Activated CD4-positive, alpha-beta T cell treated with anti-CD3 and anti-CD28 coated beads for 1 hour (primary cell): ENCODE data around the gene CCDC116.
A peak's percentile ranks its signal among the peaks of the same experiment; 100 is the strongest.
"Not testable (repeated sequence)": the region's sequence is repeated elsewhere in the genome, so short reads cannot be mapped to it uniquely, and the experiment has no call there.

Experiments
- DNase-seq: peaks from one replicate; pipeline ENCODE4 v3.0.0-alpha.2; 2020

CCDC116 gene

DNA sequence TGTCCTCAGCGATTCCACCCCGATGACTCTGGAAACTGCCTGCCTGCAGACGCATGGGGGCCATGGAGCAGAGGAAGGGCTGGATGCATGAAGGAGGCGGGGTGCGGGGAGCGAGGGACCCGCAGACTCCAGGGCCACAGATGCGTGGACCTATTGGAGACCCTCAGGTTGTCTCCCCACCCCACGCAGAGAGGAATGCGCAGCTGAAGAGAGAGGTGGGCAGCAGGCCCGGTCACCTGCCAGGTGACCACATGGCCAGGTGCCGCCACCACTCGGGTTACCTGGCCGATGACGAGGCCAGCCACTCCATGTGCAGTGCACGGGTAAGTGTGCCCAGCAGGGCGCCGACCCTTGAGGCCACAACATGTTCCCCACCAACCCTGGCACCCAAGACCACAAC is 371 bp downstream of the CCDC116 start:
- DNase-seq, result no peak

DNA sequence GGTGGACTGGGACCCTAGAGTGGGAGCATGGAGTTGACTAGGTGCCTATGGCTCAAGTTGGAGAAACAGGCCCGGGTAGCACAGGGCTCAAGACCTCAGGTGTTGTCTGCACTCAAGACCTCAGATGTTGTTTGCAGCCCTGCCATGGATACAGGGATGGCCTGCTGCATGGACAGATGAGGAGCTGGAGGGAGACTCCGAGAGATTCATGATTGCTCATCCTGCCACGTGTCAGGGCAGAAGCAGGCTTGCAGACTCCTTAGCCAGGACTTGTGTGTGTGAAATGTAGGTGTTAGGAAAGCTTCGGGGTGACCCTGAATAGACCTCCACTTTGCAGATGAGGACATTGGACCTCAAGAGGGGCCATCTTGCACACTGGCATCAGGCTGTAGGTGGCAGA is 921 bp downstream of the CCDC116 start:
- no peak for DNase-seq

DNA sequence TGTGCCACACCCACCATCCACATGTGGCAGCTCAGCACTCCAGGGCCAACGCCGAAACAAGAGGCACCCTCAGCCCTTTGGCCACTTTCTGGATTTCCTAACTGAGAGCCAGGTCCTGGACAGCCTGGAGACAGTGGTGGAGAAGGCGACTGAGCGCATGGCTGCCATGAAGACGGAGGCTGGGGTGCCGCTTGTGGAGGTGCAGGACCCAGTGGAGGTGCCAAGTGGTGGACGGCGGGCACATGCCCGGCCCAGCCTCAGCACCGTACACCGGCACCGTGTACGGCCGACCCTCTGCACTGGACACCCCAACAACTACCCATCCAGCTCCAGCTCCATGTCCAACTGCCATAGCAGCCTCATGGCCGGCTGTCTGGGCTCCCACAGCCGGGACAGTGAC is 1.5 kb downstream of the CCDC116 start:
- DNase-seq, result no peak

DNA sequence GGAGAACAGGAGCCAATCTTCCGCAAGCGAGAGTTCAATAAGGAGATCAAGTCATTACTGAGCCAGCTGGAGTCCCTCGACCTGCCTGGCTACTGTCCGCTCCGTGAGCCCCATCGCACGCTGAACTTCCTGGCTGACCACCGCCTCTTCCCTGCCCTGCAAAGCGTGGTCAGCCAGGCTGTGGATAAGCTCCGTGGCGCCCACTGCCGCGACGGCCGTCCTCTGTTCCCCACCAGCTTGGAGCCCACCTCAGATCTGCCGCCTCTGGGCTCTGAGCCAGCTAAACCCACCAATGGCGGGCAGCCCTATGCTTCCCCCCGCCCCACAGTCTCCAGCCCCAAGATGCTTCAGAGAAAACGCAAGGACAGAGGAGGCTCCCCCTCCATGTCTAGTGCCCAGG is 2.3 kb downstream of the CCDC116 start:
- DNase-seq, result no peak

DNA sequence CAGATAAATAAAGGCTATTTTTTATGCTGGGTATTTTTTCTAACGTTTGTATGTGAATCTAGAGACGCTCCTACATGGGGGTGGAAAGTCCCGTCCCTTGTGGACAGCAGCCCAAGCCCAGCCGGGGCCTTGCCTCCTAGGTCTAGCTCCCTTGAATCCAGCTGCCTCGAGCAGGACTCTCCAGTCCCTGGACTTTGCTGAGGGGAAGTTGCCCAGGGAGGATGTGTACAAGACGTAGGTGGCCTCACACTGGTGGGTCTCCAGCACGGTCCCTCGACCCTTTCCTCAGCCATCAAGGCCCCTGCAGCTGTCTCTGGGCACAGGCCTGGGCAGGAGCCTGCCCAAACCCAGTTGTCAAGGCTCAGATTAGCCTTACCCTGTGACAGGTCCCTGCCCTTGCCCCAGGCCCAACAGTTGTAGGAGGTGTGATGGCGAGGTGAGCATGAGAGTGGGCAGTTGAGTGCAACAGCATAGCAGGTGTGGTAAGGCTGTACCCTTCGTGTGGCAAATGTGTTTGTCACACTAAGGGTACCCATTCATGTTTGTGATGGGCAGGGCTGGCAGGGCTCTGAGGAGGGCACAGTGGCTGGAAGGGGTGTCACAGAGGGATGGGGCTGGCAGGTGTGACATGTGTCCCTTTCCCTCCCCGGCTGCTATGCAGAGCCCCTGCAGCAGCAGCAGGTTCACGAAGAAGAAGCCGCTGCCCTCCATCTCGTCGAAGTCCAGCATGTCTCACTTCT is 3.4 kb downstream of the CCDC116 start:
- no peak for DNase-seq

DNA sequence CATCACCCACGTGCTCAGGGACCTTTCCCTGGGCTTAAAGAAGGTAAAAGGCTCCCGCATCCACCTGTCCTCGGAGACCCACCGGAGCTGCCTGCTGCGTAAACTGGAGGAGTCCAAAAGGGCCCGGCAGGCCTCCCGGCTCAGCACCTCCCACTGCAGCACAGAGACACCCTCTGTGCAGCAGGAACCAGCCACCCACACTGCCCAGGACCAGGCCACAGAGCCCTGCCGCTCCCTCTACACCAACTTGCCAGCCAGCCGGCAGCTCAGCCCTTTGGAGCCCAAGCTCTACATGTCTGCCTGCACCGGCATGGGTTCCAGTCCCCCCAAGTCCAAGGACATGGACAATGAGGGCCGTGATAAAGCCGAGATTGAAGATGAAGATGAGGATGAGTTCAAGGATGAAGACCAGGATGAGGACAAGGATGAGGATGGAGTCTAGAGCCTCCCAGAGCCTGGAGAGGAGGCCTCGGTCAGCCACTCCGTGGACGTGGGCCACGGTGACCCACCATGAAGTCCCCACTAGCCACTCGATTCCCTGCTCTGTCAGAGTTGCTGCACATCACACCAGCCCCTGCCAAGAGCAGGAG is 4.2 kb downstream of the CCDC116 start:
- no peak for DNase-seq

DNA sequence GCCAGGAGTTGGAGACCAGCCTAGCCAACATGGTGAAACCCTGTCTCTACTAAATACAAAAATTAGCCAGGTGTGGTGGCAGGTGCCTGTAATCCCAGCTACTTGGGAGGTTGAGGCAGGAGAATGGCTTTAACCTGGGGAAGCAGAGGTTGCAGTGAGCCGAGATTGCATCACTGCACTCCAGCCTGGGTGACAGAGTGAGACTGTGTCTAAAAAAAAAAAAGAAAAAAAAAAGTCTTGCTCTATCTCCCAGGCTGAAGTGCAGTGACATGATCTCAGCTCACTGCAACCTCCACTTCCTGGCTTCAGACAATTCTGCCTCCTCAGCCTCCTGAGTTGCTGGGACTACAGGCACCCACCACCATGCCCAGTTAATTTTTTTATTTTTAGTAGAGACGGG is 4.9 kb downstream of the CCDC116 start:
- not testable (repeated sequence) for DNase-seq

DNA sequence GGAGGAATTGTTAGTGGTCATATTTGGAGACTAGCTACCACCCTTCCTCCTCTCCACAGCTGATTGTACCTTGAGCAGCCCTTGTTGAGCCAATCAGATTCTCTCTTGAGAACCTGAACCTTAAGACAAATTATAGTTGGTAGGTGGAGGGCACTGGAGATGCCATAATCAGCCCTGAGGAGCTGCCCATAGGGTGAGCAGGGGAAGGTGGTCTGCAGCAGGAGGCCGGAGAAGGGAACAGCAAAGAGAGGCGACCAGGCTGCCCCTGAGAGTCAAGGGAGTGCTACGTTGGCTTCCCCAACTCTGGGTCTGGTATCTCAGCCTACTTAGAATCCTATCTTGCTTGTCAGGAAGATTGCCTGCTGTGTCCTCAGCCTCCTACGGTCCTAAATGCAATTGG is 6.8 kb downstream of the CCDC116 start:
- no peak for DNase-seq

DNA sequence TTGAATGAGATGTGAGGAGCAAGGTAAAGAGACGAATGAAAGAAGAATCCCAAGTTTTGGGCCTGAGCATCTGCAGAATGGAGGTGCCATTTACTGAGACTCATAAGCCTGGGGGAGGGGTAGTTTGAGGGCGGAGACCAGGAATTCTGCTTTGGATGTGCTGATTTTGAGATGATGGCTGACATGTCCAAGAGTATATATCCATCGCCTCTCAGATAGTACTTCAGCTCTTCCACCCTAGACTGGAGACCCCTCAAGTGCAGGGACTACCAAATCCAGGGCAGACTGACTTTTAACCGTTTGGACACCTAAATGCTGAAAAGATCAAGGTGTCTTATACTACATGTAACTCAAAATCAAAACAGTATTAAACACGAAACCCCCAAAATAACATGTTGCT is 8.2 kb downstream of the CCDC116 start:
- no peak for DNase-seq

DNA sequence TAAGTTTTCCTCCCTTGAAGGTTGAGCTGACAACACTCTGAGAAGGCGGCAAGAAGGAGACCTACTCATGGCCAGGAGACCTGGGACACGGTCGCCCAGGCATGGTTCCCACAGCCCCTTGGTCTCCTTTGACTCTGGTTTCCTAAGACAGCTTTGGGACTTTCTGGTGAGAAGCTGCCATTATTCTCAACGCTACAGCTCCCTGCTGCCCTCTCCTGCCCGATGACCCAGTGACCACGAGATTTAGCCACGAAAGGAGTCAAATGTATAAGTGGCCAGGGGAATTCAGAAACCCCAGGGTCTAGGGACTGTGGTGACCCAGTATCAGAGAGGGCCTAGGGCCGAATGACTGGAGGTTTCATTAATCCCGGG is 8.8 kb downstream of the CCDC116 start:
- no peak for DNase-seq

DNA sequence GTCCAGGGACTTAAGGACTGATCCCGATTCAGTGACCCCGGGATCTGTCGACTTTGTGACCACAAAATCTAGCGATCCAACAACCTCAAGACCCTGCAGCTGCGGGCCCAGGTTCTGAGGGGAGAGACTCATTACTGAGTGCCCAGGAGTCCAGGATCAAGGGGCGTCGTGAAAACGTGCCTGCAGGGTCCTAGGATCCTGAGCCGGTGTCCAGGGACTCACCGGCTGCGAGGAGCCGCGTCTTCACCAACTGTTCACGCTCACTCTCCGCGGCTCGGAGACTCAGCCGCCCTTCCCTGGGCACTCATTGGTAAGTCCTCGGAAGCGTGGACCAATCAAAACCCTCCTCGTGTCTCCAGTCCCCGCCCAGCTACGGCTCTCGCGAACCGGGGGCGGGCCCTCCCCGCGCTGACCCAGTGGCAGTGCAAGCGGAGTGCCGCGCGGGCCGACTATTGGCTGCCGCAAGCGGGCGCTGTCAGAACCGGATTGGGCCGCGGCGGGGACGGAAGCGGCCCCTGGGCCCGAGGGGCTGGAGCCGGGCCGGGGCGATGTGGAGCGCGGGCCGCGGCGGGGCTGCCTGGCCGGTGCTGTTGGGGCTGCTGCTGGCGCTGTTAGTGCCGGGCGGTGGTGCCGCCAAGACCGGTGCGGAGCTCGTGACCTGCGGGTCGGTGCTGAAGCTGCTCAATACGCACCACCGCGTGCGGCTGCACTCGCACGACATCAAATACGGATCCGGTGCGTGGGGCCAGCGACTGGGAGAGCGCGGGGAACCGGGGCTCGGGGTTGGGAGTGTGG is 9.4 kb downstream of the CCDC116 start, which contains the start of gene SDF2L1:
SDF2L1 (plus strand) TSS at position 514 of the 795 bp plus-strand sequence; CDS start at position 549, 35 bp downstream.
- DNase-seq, result peak; percentile 96

DNA sequence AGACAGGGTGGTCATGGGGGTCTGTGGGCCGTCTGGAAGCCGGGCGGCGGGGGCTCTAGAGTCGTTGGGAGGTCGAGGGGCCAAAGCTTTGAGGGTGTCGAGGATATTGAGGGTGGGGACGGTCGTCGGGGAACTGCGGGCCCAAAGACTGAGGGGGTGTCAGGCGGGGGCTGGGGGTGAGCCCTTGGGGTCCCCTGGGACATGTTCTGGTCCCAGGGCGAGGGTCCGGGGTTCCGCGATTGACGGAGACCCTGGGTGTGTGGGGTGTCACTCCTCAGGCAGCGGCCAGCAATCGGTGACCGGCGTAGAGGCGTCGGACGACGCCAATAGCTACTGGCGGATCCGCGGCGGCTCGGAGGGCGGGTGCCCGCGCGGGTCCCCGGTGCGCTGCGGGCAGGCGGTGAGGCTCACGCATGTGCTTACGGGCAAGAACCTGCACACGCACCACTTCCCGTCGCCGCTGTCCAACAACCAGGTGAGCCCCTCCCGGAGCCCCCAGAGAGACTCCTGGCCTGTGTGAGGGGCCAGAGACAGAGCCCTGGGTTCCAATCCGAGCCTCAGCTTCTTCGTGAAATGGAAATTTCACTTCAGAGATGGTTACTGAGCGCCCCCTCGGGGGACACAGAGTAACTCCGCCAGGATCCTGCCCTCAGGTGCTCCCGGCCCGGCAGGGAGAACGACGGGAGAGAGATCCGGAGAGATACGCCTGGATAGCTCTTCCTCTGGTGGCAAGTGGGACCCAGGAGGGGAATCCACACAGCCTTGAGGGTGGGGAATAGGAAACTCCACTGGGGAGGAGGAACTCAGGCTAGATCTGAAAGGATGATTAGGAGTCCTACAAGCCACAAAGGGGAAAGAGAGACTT is 10.3 kb downstream of the CCDC116 start:
- DNase-seq, result peak; percentile 39

DNA sequence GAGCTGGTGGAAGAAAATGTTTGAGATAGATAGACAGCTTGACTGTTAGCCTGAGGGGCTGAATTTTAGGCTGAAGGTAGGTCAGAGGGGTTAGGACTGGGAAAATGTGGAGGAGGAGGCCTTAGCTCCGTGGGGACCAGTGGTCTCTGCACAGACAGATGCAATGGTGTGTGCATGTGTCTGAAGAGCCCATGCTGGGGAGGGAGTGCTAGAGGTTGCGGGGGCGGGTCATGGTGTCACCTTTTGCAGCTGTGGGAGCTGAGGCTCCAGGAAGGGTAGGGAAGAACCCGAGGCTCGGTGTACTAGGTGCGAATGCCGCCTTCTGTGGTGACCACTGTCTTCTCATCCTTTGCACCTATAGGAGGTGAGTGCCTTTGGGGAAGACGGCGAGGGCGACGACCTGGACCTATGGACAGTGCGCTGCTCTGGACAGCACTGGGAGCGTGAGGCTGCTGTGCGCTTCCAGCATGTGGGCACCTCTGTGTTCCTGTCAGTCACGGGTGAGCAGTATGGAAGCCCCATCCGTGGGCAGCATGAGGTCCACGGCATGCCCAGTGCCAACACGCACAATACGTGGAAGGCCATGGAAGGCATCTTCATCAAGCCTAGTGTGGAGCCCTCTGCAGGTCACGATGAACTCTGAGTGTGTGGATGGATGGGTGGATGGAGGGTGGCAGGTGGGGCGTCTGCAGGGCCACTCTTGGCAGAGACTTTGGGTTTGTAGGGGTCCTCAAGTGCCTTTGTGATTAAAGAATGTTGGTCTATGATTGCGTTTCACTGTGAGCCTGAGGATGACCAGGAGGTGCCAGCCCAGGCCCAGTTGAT is 11.2 kb downstream of the CCDC116 start:
- DNase-seq, result no peak

DNA sequence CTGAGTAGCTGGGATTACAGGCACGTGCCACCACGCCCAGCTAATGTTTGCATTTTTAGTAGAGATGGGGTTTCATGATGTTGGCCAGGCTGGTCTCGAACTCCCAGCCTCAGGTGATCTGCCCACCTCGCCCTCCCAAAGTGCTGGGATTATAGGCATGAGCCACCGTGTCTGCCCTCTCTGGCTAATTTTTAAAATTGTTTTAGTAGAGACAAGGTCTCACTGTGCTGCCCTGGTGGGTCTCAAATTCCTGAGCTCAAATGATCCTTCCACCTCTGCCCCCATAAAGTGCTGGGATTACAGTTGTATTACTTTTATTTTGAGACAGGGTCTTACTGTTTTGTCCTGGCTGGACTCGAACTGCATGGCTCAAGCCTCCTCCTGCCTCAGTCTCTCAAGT is 13.0 kb downstream of the CCDC116 start:
- not testable (repeated sequence) for DNase-seq

DNA sequence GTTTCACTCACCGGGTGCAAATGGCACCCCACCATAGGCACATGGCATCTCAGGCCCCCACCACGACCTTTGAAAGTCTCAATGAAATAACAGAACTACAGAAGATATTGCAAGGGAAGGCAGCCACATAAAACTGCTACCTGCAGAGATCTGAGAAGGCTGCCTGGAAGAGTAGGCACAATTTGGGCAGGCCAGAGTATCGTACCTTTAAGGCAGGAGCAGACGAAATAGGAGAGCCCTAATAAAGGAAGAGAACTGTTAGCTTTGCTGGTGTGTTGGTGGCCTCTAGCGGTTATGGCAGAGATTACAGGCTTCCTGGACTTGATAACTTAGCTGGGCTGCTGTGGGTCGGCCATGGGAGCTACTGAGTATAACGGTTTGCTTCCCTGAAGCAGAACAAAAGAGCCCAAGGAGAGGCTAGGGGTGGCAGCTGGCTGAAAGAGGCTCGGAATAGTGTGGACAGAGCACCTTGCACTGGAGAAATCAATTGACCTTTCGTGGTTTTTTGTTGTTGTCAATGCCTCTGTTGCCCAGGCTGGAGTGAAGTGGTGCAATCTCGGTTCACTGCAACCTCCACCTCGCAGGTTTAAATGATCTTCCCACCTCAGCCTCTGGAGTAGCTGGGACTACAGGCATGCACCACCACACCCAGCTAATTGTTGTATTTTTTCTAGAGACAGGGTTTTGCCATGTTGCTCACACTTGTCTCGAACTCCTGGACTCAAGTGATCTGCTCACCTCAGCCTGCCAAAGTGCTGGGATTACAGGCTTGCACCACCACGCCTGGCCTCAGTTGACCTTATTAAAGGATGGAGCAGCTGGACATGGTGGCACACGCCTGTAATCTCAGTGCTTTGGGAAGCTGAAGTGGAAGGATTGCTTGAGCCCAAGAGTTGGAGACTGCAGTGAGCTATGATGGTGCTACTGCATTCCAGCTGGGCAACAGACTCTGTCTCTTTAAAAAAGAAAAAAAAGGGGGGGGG is 14.3 kb downstream of the CCDC116 start:
- peak; percentile 66 for DNase-seq

DNA sequence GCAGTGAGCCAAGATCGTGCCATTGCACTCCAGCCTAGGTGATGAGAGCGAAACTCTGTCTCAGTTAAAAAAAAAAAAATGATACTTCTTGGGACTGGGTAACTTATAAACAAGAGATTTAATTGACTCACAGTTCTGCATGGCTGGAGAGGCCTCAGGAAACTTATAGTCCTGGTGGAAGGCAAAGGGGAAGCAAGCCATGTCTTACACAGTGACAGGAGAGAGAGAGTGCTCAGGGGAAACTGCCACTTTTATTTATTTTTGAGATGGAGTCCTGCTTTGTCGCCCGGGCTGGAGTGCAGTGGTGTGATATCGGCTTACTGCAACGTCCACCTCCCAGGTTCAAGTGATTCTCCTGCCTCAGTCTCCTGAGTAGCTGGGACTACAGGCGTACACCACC is 17.7 kb downstream of the CCDC116 start:
- DNase-seq, result no peak

DNA sequence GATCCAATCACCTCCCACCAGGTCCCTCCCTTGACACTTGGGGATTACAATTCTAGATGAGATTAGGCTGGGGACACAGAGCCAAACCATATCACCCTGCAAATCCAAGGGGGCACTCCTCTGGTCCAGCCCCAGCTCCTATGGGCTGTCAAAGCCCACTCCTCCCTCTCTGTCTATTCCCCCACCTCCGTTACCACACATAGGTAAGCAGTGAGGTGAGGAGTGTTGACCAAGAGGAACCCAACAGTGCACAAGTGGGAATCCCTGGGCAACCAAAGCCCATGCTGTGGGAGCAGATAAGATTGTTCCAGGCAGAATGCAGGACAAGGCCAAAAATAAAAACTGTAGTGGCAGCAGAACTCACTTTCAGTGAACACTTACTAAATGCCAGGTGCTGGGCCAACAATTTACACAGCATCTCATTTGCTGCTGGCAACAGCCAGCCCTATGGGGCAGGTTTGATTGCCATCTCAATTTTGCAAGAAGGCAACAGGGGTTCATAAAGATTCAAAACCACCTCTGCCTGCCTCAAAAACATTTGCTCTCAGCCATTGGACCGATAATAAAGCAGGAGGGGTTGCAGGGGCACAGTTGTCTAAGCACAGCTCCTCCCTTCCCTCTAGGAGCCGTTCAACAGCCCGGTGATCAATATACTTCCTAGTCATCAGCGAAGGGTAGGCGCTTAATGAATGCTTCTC is 18.4 kb downstream of the CCDC116 start:
- DNase-seq, result no peak

DNA sequence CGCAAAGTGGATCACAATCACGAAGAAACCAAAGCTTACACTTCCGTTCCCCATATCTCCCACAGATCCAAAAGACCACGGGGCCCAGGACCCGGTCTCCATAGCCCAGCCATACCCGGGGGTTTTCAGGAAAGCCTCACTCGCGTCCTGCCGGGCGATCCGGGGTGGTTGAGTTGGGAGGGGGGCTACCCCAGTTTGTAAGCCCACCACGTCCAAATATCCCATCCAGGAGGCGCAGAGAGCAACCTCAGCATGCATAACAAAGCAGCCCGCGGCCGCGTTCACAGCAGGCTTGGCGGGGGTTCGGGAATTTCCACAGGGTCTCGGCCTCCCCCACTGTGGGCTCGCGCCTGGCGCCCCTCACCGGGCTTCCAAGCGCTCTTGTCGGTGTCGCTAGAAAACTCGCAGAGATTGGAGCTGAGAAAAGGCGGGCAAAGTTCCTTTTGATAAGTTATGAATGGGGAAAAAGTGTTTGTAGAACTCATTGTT is 19.0 kb downstream of the CCDC116 start:
- no peak for DNase-seq

DNA sequence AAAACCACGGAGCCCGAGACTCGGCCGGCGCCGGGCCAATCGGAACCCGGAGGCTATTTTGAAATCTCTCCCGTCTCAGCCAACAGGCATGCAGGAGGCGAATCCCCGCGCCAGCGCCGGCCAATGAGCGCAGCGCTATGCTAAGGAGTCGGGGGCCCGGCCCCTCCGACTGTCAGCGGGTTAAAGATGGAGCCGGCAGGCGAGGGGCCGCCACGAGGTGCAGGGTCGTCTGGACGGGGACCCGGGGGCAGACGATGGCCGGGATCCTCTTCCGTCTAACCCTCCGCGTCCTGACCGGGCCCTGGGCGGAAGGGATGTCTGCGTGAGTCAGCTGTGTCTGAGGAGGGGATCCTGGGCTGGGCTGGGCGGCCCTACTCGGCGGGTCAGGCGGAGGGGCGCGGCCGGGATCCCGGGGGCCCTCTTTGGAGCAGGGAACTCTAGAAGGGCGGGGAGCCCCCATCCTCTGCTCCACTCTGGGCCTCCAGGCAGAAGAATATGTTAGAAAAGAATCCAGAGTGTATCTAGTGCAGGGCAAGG is 19.5 kb downstream of the CCDC116 start:
- DNase-seq, result peak; percentile 73
